WTC11 (cell line): ENCODE results near the gene MDM1. TPM values are rescaled to one million over a fixed set of nuclear protein-coding genes. Genes with fewer than 3 reads are reported as not detected.

Source experiments
- ATAC-seq: fragments of 200-7000 bp; cut with Tn5 transposase; 2 replicates; pipeline ENCODE4 v1.10.0; 2021; ENCODE audit warnings: mild to moderate bottlenecking, moderate library complexity
- CTCF ChIA-PET: fragments of 300-600 bp; sonication (Branson Sonifier 250); formaldehyde crosslinking; loops from one replicate; lab custom pipeline; 2021; ENCODE audit warnings: antibody characterized with exemption; lab: Charles Lee
- POLR2A ChIA-PET: fragments of 350-600 bp; sonication (Branson Sonifier 250); formaldehyde crosslinking; loops from one replicate; lab custom pipeline; 2021; ENCODE audit warnings: antibody characterized with exemption; lab: Charles Lee
- DNase-seq: peaks from one replicate; pipeline ENCODE4 v3.0.0; 2021; ENCODE audit warnings: low spot score
- H3K27ac Mint-ChIP-seq: 2 replicates; pipeline ENCODE4 v1.8.0; 2021; ENCODE audit warnings: mixed read lengths
- H3K27me3 Mint-ChIP-seq: 2 replicates; pipeline ENCODE4 v1.8.0; 2021; ENCODE audit warnings: low read depth, mild to moderate bottlenecking, moderate library complexity, mixed read lengths
- H3K36me3 Mint-ChIP-seq: 2 replicates; pipeline ENCODE4 v1.8.0; 2021; ENCODE audit warnings: mixed read lengths
- H3K4me1 Mint-ChIP-seq: 2 replicates; pipeline ENCODE4 v1.8.0; 2022; ENCODE audit warnings: mixed read lengths
- H3K4me3 Mint-ChIP-seq: 2 replicates; pipeline ENCODE4 v1.8.0; 2021; ENCODE audit warnings: mild to moderate bottlenecking, moderate library complexity, mixed read lengths
- H3K9me3 Mint-ChIP-seq: 2 replicates; pipeline ENCODE4 v1.8.0; 2021; ENCODE audit warnings: mixed read lengths
- FOXJ3 ChIP-seq: sonication (generic); formaldehyde crosslinking; IDR thresholded peaks from 2 replicates; pipeline ENCODE4 v1.9.0; 2021; ENCODE audit warnings: missing genetic modification reagents, mild to moderate bottlenecking, borderline replicate concordance
- HMGA2 ChIP-seq: fragments of 250-450 bp; sonication (Bioruptor Pico); IDR thresholded peaks from 2 replicates; pipeline ENCODE4 v1.4.0; 2021; ENCODE audit warnings: mild to moderate bottlenecking, moderate library complexity
- MAX ChIP-seq: sonication (generic); formaldehyde crosslinking; IDR thresholded peaks from 2 replicates; pipeline ENCODE4 v1.8.0; 2022; ENCODE audit warnings: mild to moderate bottlenecking, missing genetic modification reagents
- NFATC4 ChIP-seq: fragments of 250-450 bp; sonication (Bioruptor Pico); IDR thresholded peaks from 2 replicates; pipeline ENCODE4 v1.9.0; 2021; ENCODE audit warnings: mild to moderate bottlenecking
- NFE2L1 ChIP-seq: sonication (generic); formaldehyde crosslinking; IDR thresholded peaks from 2 replicates; pipeline ENCODE4 v1.8.1; 2023; ENCODE audit warnings: missing genetic modification reagents
- SMAD4 ChIP-seq: sonication (generic); formaldehyde crosslinking; IDR thresholded peaks from 2 replicates; pipeline ENCODE4 v1.8.0; 2022; ENCODE audit warnings: mild to moderate bottlenecking, missing genetic modification reagents
- ZNF138 ChIP-seq: sonication (generic); formaldehyde crosslinking; conservative IDR thresholded peaks from 2 replicates; pipeline ENCODE4 v1.8.1; 2022; ENCODE audit warnings: mild to moderate bottlenecking, moderate library complexity, missing genetic modification reagents
- ZNF423 ChIP-seq: fragments of 250-450 bp; sonication (Bioruptor Pico); IDR thresholded peaks from 2 replicates; pipeline ENCODE4 v2.1.2; 2022; ENCODE audit warnings: mild to moderate bottlenecking, moderate library complexity
- total RNA-seq: library from RNA; stranded (reverse); gene quantifications from 3 replicates; pipeline ENCODE4 v1.2.3, GENCODE V29; 2021
- TF ChIP-seq, protein P1 (sequence below): sonication (generic); formaldehyde crosslinking; IDR thresholded peaks from 2 replicates; pipeline ENCODE4 v1.8.1; 2022; ENCODE audit warnings: low read depth, missing genetic modification reagents, borderline replicate concordance
- TF ChIP-seq, protein P2 (sequence below): sonication (generic); formaldehyde crosslinking; IDR thresholded peaks from 2 replicates; pipeline ENCODE4 v1.8.1; 2023; ENCODE audit warnings: mild to moderate bottlenecking, missing genetic modification reagents, moderate library complexity
- TF ChIP-seq, protein P3 (sequence below): sonication (generic); formaldehyde crosslinking; IDR thresholded peaks from 2 replicates; pipeline ENCODE4 v1.8.0; 2023; ENCODE audit warnings: missing genetic modification reagents
- TF ChIP-seq, protein P4 (sequence below): sonication (generic); formaldehyde crosslinking; IDR thresholded peaks from 2 replicates; pipeline ENCODE4 v1.8.0; 2022; ENCODE audit warnings: missing genetic modification reagents
- TF ChIP-seq, protein P5 (sequence below): sonication (generic); formaldehyde crosslinking; IDR thresholded peaks from 2 replicates; pipeline ENCODE4 v1.8.0; 2023; ENCODE audit warnings: missing genetic modification reagents, mild to moderate bottlenecking, borderline replicate concordance

MDM1 gene
- total RNA-seq, 1 experiment from 2014 or later: 9.1 TPM

DNA sequence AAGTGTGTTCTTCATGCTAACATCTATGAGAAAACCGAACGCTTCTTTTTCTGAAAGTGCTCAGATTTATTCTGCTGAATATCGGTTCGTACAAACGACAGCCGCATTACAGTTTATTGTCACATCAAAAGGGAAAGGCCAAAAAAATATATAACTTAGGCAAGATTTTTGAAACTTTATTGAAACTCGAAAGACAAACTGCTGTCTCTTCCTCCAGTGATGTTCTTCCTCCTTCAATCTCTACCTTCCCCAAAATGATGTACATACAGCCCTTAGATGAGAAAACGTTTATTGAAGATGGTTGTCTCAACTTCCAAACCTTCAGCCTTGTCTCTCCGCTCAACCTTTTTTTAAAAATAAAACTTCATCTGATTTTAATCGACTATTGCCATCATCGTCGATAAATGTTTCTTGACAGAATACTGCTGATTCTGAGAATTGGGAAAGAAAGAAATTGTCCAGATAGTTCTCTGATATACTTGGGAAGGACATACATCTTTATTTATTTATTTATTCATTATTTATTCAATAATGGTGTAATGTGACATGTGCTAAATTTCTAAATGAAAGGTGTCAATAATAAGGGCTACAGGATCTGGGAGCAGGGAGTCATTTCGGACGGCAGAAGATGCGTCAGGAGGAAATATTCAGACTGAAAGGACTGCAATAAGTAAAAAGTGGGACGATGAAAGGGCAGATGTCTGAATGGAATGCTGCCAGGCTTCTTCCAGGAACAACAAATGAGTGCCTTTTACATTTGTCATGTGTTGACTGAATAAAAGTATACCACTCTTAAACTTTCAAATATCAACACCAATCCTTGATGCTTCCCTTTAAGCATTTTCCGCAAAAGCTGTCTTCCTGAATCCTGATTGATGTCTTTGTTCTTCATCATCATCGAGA is 817 bp upstream of the MDM1 start:
- no peak for ATAC-seq
- H3K4me3 Mint-ChIP-seq: peak overlapping the region; percentile 86
- no peak for DNase-seq
- TF ChIP-seq FOXJ3 (no peak), ZNF138 (no peak), ZNF423 (CRISPR knock-in tag) (no peak), MAX (no peak), SMAD4 (CRISPR knock-in tag) (no peak), HMGA2 (CRISPR knock-in tag) (no peak), NFATC4 (no peak), NFE2L1 (CRISPR knock-in tag) (no peak)
- TF ChIP-seq, protein P1, sequence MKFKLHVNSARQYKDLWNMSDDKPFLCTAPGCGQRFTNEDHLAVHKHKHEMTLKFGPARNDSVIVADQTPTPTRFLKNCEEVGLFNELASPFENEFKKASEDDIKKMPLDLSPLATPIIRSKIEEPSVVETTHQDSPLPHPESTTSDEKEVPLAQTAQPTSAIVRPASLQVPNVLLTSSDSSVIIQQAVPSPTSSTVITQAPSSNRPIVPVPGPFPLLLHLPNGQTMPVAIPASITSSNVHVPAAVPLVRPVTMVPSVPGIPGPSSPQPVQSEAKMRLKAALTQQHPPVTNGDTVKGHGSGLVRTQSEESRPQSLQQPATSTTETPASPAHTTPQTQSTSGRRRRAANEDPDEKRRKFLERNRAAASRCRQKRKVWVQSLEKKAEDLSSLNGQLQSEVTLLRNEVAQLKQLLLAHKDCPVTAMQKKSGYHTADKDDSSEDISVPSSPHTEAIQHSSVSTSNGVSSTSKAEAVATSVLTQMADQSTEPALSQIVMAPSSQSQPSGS (CRISPR knock-in tag): no peak
- TF ChIP-seq, protein P2, sequence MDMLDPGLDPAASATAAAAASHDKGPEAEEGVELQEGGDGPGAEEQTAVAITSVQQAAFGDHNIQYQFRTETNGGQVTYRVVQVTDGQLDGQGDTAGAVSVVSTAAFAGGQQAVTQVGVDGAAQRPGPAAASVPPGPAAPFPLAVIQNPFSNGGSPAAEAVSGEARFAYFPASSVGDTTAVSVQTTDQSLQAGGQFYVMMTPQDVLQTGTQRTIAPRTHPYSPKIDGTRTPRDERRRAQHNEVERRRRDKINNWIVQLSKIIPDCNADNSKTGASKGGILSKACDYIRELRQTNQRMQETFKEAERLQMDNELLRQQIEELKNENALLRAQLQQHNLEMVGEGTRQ (CRISPR knock-in tag): no peak
- TF ChIP-seq, protein P3, sequence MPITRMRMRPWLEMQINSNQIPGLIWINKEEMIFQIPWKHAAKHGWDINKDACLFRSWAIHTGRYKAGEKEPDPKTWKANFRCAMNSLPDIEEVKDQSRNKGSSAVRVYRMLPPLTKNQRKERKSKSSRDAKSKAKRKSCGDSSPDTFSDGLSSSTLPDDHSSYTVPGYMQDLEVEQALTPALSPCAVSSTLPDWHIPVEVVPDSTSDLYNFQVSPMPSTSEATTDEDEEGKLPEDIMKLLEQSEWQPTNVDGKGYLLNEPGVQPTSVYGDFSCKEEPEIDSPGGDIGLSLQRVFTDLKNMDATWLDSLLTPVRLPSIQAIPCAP (CRISPR knock-in tag): no peak
- TF ChIP-seq, protein P4, sequence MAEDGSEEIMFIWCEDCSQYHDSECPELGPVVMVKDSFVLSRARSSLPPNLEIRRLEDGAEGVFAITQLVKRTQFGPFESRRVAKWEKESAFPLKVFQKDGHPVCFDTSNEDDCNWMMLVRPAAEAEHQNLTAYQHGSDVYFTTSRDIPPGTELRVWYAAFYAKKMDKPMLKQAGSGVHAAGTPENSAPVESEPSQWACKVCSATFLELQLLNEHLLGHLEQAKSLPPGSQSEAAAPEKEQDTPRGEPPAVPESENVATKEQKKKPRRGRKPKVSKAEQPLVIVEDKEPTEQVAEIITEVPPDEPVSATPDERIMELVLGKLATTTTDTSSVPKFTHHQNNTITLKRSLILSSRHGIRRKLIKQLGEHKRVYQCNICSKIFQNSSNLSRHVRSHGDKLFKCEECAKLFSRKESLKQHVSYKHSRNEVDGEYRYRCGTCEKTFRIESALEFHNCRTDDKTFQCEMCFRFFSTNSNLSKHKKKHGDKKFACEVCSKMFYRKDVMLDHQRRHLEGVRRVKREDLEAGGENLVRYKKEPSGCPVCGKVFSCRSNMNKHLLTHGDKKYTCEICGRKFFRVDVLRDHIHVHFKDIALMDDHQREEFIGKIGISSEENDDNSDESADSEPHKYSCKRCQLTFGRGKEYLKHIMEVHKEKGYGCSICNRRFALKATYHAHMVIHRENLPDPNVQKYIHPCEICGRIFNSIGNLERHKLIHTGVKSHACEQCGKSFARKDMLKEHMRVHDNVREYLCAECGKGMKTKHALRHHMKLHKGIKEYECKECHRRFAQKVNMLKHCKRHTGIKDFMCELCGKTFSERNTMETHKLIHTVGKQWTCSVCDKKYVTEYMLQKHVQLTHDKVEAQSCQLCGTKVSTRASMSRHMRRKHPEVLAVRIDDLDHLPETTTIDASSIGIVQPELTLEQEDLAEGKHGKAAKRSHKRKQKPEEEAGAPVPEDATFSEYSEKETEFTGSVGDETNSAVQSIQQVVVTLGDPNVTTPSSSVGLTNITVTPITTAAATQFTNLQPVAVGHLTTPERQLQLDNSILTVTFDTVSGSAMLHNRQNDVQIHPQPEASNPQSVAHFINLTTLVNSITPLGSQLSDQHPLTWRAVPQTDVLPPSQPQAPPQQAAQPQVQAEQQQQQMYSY (CRISPR knock-in tag): no peak
- TF ChIP-seq, protein P5, sequence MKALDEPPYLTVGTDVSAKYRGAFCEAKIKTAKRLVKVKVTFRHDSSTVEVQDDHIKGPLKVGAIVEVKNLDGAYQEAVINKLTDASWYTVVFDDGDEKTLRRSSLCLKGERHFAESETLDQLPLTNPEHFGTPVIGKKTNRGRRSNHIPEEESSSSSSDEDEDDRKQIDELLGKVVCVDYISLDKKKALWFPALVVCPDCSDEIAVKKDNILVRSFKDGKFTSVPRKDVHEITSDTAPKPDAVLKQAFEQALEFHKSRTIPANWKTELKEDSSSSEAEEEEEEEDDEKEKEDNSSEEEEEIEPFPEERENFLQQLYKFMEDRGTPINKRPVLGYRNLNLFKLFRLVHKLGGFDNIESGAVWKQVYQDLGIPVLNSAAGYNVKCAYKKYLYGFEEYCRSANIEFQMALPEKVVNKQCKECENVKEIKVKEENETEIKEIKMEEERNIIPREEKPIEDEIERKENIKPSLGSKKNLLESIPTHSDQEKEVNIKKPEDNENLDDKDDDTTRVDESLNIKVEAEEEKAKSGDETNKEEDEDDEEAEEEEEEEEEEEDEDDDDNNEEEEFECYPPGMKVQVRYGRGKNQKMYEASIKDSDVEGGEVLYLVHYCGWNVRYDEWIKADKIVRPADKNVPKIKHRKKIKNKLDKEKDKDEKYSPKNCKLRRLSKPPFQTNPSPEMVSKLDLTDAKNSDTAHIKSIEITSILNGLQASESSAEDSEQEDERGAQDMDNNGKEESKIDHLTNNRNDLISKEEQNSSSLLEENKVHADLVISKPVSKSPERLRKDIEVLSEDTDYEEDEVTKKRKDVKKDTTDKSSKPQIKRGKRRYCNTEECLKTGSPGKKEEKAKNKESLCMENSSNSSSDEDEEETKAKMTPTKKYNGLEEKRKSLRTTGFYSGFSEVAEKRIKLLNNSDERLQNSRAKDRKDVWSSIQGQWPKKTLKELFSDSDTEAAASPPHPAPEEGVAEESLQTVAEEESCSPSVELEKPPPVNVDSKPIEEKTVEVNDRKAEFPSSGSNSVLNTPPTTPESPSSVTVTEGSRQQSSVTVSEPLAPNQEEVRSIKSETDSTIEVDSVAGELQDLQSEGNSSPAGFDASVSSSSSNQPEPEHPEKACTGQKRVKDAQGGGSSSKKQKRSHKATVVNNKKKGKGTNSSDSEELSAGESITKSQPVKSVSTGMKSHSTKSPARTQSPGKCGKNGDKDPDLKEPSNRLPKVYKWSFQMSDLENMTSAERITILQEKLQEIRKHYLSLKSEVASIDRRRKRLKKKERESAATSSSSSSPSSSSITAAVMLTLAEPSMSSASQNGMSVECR: no peak
- TF ChIP-seq, all 79 proteins: peak for 0
- H3K36me3 Mint-ChIP-seq: no peaks in the 10 kb centered on the region
- no peak overlapping the region for H3K27ac Mint-ChIP-seq
- peaks cover 4% of the 10 kb centered on the region; the same call in 1 of the 2 replicates for H3K27me3 Mint-ChIP-seq
- CTCF ChIA-PET: interaction anchor here (1.4 to 1.9 kb wide), 2 partner anchors 26 kb away, joined by 5 to 7 read pairs; no protein-coding TSS in a partner anchor
- POLR2A ChIA-PET: interaction anchor here (0.6 to 0.8 kb wide), 2 partner anchors 16 to 185 kb away, joined by 3 to 4 read pairs; no protein-coding TSS in a partner anchor
- peaks cover 28% of the 10 kb centered on the region for H3K4me1 Mint-ChIP-seq
- H3K9me3 Mint-ChIP-seq: no peaks in the 10 kb centered on the region
